ENCODE results near the gene AFMID. TPM values are rescaled to one million over a fixed set of nuclear protein-coding genes. Genes with fewer than 3 reads are reported as not detected.

Gene AFMID
- total and polyA plus RNA-seq, 2 donors (not counting 3 experiments of a cell fraction or from before 2014, with no cell fraction given): 33.5 to 42.9 TPM

DNA sequence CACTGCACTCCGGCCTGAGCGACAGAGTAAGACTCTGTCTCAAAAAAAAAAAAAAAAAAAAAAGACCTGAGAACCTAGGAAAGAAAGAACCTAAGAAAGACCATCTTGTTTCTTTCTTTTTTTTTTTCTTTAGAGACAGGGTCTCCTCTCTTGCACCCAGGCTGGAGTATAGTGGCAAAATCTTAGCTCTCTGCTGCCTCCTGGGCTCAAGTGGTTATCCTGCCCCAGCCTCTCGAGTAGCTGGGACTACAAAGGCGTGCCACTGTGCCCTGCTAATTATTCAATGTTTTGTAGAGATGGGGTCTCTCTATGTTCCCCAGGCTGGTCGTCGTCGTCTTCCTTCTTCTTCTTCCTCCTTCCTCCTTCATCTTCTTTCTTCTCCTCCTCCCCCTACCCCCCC lies 19.1 kb downstream of the AFMID start:
- H4K20me1 ChIP-seq (replicated peaks; ENCODE audit: control insufficient read depth, extremely low read depth, insufficient read depth, low read length): no peaks in the 10 kb centered on the region
- FAIRE-seq (peak; percentile 28), DNase-seq (ENCODE audit: low read depth, low spot score) (no peak)
- H2AFZ ChIP-seq (ENCODE audit: low read depth, low read length): no peak overlapping the region
- dilution Hi-C loops (cut with MboI; ENCODE audit: extremely low pct_ligation_motif_present, low sequenced_read_pairs) (no loop called here), intact Hi-C loops (cut with micrococcal nuclease) (no loop called here)
- no peak overlapping the region for H3K4me2 ChIP-seq (ENCODE audit: insufficient read depth, low read length)
- no peak overlapping the region for H3K4me3 ChIP-seq (replicated peaks in 1 of 3; ENCODE audit: insufficient read depth in 1 of 3, low read depth in 1 of 3, low read length in 3 of 3)
- H3K9me3 ChIP-seq (replicated peaks; ENCODE audit: control insufficient read depth, insufficient read depth, low read length): no peaks in the 10 kb centered on the region
- H3K9me1 ChIP-seq (replicated peaks; ENCODE audit: control insufficient read depth, extremely low read depth, insufficient read depth, low read length): no peaks in the 10 kb centered on the region
- no TSS peak for BruUV-seq (replicated peaks)
- H3K9ac ChIP-seq (replicated peaks; ENCODE audit: extremely low read depth, insufficient read depth, low read length): no peak overlapping the region
- TF ChIP-seq POLR2A (IDR thresholded peaks at IDR 0.05; ENCODE audit: low read depth, low read length) (no peak), MYC (IDR thresholded peaks at IDR 0.05; ENCODE audit: low read depth, low read length) (no peak), POLR2AphosphoS5 (IDR thresholded peaks at IDR 0.05; ENCODE audit: insufficient read depth, low read depth, low read length) (no peak), GATA2 (IDR thresholded peaks at IDR 0.05; ENCODE audit: insufficient read depth, insufficient read length, low read depth, low read length) (no peak), EZH2 (IDR thresholded peaks at IDR 0.05; ENCODE audit: borderline replicate concordance, low read depth, low read length, severe bottlenecking) (no peak), FOS (IDR thresholded peaks at IDR 0.05; ENCODE audit: borderline replicate concordance, insufficient read depth, low read length) (no peak)
- TF ChIP-seq, protein P1, sequence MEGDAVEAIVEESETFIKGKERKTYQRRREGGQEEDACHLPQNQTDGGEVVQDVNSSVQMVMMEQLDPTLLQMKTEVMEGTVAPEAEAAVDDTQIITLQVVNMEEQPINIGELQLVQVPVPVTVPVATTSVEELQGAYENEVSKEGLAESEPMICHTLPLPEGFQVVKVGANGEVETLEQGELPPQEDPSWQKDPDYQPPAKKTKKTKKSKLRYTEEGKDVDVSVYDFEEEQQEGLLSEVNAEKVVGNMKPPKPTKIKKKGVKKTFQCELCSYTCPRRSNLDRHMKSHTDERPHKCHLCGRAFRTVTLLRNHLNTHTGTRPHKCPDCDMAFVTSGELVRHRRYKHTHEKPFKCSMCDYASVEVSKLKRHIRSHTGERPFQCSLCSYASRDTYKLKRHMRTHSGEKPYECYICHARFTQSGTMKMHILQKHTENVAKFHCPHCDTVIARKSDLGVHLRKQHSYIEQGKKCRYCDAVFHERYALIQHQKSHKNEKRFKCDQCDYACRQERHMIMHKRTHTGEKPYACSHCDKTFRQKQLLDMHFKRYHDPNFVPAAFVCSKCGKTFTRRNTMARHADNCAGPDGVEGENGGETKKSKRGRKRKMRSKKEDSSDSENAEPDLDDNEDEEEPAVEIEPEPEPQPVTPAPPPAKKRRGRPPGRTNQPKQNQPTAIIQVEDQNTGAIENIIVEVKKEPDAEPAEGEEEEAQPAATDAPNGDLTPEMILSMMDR (IDR thresholded peaks at IDR 0.05; ENCODE audit: extremely low read depth in 1 of 2, insufficient read depth in 1 of 2, low read depth in 1 of 2, low read length in 2 of 2): no peak
- TF ChIP-seq, protein P2, sequence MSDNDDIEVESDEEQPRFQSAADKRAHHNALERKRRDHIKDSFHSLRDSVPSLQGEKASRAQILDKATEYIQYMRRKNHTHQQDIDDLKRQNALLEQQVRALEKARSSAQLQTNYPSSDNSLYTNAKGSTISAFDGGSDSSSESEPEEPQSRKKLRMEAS (IDR thresholded peaks at IDR 0.05; ENCODE audit: insufficient read depth, insufficient read length): no peak
- CTCF ChIA-PET: interaction anchor here (0.7 to 1.5 kb wide), 4 partner anchors 9 to 45 kb away, joined by 4 to 6 read pairs (median 5); no protein-coding TSS in a partner anchor
- POLR2A ChIA-PET: no interaction called here
- no peaks in the 10 kb centered on the region for H3K27me3 ChIP-seq (ENCODE audit: control insufficient read depth in 2 of 2, insufficient read depth in 2 of 2, low read length in 2 of 2)
- H3K36me3 ChIP-seq (ENCODE audit: control insufficient read depth in 2 of 2, extremely low read depth in 1 of 2, insufficient read depth in 2 of 2, low read length in 2 of 2): peaks cover 0 to 12% of the 10 kb centered on the region in 2 experiments
- no peaks in the 10 kb centered on the region for H3K4me1 ChIP-seq (ENCODE audit: control insufficient read depth, extremely low read depth, insufficient read depth, low read length)
- no peaks in the 10 kb centered on the region for H3K79me2 ChIP-seq (ENCODE audit: control insufficient read depth, insufficient read depth, low read length)
- H3K27ac ChIP-seq (ENCODE audit: insufficient read depth, low read depth, low read length): no peak overlapping the region
